ENCODE results near the gene ITPR1. TPM values are rescaled to one million over a fixed set of nuclear protein-coding genes. Genes with fewer than 3 reads are reported as not detected.

The ITPR1 gene
- total and polyA plus RNA-seq, 10 of the 15 experiments (the other 5 are each of a cell fraction or from before 2014, with no cell fraction given), result 12.2 to 239 (median 28.4) TPM

GRCh38 chr3:4493014-4493940, at the start of gene ITPR1 (continued):
- no peak for TF ChIP-seq SP1 (IDR thresholded peaks at IDR 0.05; ENCODE audit: low read depth, low read length)
- TF ChIP-seq, protein P1, sequence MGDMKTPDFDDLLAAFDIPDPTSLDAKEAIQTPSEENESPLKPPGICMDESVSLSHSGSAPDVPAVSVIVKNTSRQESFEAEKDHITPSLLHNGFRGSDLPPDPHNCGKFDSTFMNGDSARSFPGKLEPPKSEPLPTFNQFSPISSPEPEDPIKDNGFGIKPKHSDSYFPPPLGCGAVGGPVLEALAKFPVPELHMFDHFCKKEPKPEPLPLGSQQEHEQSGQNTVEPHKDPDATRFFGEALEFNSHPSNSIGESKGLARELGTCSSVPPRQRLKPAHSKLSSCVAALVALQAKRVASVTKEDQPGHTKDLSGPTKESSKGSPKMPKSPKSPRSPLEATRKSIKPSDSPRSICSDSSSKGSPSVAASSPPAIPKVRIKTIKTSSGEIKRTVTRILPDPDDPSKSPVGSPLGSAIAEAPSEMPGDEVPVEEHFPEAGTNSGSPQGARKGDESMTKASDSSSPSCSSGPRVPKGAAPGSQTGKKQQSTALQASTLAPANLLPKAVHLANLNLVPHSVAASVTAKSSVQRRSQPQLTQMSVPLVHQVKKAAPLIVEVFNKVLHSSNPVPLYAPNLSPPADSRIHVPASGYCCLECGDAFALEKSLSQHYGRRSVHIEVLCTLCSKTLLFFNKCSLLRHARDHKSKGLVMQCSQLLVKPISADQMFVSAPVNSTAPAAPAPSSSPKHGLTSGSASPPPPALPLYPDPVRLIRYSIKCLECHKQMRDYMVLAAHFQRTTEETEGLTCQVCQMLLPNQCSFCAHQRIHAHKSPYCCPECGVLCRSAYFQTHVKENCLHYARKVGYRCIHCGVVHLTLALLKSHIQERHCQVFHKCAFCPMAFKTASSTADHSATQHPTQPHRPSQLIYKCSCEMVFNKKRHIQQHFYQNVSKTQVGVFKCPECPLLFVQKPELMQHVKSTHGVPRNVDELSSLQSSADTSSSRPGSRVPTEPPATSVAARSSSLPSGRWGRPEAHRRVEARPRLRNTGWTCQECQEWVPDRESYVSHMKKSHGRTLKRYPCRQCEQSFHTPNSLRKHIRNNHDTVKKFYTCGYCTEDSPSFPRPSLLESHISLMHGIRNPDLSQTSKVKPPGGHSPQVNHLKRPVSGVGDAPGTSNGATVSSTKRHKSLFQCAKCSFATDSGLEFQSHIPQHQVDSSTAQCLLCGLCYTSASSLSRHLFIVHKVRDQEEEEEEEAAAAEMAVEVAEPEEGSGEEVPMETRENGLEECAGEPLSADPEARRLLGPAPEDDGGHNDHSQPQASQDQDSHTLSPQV (IDR thresholded peaks at IDR 0.05), result no peak
- peak; percentile 58; the same call in 1 of the 2 replicates for TF ChIP-seq RUNX3 (IDR thresholded peaks at IDR 0.05; ENCODE audit: low read length)
- TF ChIP-seq ZNF384 (IDR thresholded peaks at IDR 0.05; ENCODE audit: borderline replicate concordance, low read depth, low read length), result peak; percentile 83
- no peak for TF ChIP-seq NFYA (IDR thresholded peaks at IDR 0.05; ENCODE audit: borderline replicate concordance, low read depth, low read length)
- peak; percentile 80 for TF ChIP-seq NKRF (conservative IDR thresholded peaks at IDR 0.05)
- peak; percentile 99 for TF ChIP-seq MXI1 (IDR thresholded peaks at IDR 0.05; ENCODE audit: low read depth, low read length)
- TF ChIP-seq BACH1 (IDR thresholded peaks at IDR 0.05; ENCODE audit: borderline replicate concordance), result no peak
- TF ChIP-seq, protein P2, sequence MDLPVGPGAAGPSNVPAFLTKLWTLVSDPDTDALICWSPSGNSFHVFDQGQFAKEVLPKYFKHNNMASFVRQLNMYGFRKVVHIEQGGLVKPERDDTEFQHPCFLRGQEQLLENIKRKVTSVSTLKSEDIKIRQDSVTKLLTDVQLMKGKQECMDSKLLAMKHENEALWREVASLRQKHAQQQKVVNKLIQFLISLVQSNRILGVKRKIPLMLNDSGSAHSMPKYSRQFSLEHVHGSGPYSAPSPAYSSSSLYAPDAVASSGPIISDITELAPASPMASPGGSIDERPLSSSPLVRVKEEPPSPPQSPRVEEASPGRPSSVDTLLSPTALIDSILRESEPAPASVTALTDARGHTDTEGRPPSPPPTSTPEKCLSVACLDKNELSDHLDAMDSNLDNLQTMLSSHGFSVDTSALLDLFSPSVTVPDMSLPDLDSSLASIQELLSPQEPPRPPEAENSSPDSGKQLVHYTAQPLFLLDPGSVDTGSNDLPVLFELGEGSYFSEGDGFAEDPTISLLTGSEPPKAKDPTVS (IDR thresholded peaks at IDR 0.05; ENCODE audit: low read depth, low read length), result no peak
- peak; percentile 43; the same call in 1 of the 2 replicates for TF ChIP-seq CHD2 (IDR thresholded peaks at IDR 0.05; ENCODE audit: borderline replicate concordance, low read depth, low read length)
- no peak for TF ChIP-seq PBX3 (IDR thresholded peaks at IDR 0.05; ENCODE audit: insufficient replicate concordance, low read depth, low read length)
- 0 out of 2 replicates have a peak, but pooled peaks have one; percentile 32 for TF ChIP-seq GABPA (IDR thresholded peaks at IDR 0.05; ENCODE audit: low read depth)
- TF ChIP-seq YBX1 (IDR thresholded peaks at IDR 0.05), result no peak
- TF ChIP-seq IKZF1 (conservative IDR thresholded peaks at IDR 0.05), result peak; percentile 93
- TF ChIP-seq IRF4 (IDR thresholded peaks at IDR 0.05; ENCODE audit: low read depth, low read length), result no peak
- TF ChIP-seq ZNF622 (IDR thresholded peaks at IDR 0.05), result no peak
- TF ChIP-seq KAT2A (conservative IDR thresholded peaks at IDR 0.05; ENCODE audit: control insufficient read depth, low read depth, low read length), result no peak
- TF ChIP-seq JUNB (IDR thresholded peaks at IDR 0.05), result no peak; the same call in 1 of the 2 replicates
- TF ChIP-seq ZNF274 (IDR thresholded peaks at IDR 0.05; ENCODE audit: insufficient read depth, insufficient read length), result no peak
- no peak for TF ChIP-seq LARP7 (IDR thresholded peaks at IDR 0.05)
- TF ChIP-seq HDAC2 (IDR thresholded peaks at IDR 0.05), result no peak
- TF ChIP-seq ZZZ3 (IDR thresholded peaks at IDR 0.05; ENCODE audit: control insufficient read depth, insufficient read length, low read depth), result no peak
- peak; percentile 26; the same call in 1 of the 2 replicates for TF ChIP-seq NR2C1 (IDR thresholded peaks at IDR 0.05)

Data from GM12878 (cell line).